Left lung (tissue), 10 donors: ENCODE measurements around the gene PDGFC. TPM values are rescaled to one million over a fixed set of nuclear protein-coding genes. Genes with fewer than 3 reads are reported as not detected.

Source experiments
- ATAC-seq: fragments of 200-7000 bp; cut with Tn5 transposase; one replicate; pipeline ENCODE4 v1.9.1; 2020; ENCODE audit warnings: moderate library complexity
- DNase-seq, 4 donors: peaks; one replicate each; pipeline ENCODE4 v3.0.0-alpha.2; 2013 to 2020
- H3K27ac ChIP-seq, 2 donors: fragments of 200-600 bp; sonication (generic) in 1 of 2; one replicate each; pipeline versions ENCODE4 v1.5.0 to v1.8.0; 2020 to 2021
- H3K27me3 ChIP-seq, 2 donors: fragments of 200-600 bp; sonication (generic) in 1 of 2; one replicate each; pipeline versions ENCODE4 v1.5.0 to v1.8.0; 2020 to 2021
- H3K36me3 ChIP-seq, 2 donors: fragments of 200-600 bp; sonication (generic) in 1 of 2; one replicate each; pipeline versions ENCODE4 v1.5.0 to v1.8.0; 2020 to 2021
- H3K4me1 ChIP-seq, 2 donors: fragments of 200-600 bp; one replicate each; pipeline ENCODE4 v1.8.0; 2021
- H3K4me3 ChIP-seq, 2 donors: fragments of 200-600 bp; sonication (generic) in 1 of 2; one replicate each; pipeline versions ENCODE4 v1.5.0 to v1.8.0; 2020 to 2021; ENCODE audit warnings: mild to moderate bottlenecking in 1 of 2
- H3K9me3 ChIP-seq, 2 donors: fragments of 200-600 bp; sonication (generic) in 1 of 2; one replicate each; pipeline versions ENCODE4 v1.5.0 to v1.8.0; 2020 to 2021
- intact Hi-C, 2 donors: fragments of 100-400 bp; cut with DNase I; formaldehyde crosslinking; loops; one replicate each; pipeline versions ENCODE4 v1.11.2 to v1.14.2; 2022
- polyA plus RNA-seq, 6 donors: library from polyadenylated mRNA; unstranded; fragments of 120-200 nt; gene quantifications; one replicate each; pipeline ENCODE4 v1.2.1, GENCODE V29; 2013; ENCODE audit not compliant: insufficient read length in 6 of 6
- total RNA-seq, 2 donors: library from RNA; stranded (reverse); fragmentation: NEBNext Ultra II Directional; extraction: Animal tissue kit (Norgen Biotek cat#: 25700); gene quantifications; one replicate each; pipeline ENCODE4 v1.2.1, GENCODE V29; 2021
- TF ChIP-seq, protein P1 (sequence below), 2 donors: fragments of 200-600 bp; sonication (generic) in 1 of 2; IDR thresholded peaks; one replicate each; pipeline versions ENCODE4 v1.5.0 to v1.8.0; 2021; ENCODE audit warnings: antibody characterized with exemption in 2 of 2
- donor health status: DM: no; HTN: yes; CAD: no.
- donor health status: DM: no; HTN: no; CAD: no.

Gene PDGFC
- total and polyA plus RNA-seq, 8 donors: 22.4 to 51.6 (median 37.4) TPM

DNA sequence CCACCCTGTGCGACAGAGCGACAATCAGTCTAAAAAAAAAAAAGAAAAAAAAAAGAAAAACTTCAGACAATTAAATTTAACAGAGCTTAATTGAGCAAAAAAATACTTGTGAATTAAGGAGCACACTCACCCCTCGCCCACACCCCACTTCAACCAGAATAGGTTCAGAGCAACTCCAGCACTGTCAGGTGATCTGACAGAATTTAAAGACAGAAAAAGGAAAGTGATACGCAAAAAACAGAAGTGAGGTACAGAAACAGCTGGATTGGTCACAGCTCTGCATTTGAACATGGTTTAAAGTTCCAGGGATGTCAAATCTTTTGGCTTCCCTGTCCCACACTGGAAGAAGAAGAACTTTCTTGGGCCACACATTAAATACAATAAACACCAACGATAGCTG lies 174.4 kb downstream of the PDGFC start:
- H3K9me3 ChIP-seq: no peaks in the 10 kb centered on the region
- no peaks in the 10 kb centered on the region for H3K36me3 ChIP-seq
- no peak overlapping the region for H3K4me3 ChIP-seq
- no peak overlapping the region for H3K27ac ChIP-seq
- intact Hi-C loops: no loop called here
- DNase-seq (no peak), ATAC-seq (no peak)
- TF ChIP-seq, protein P1, sequence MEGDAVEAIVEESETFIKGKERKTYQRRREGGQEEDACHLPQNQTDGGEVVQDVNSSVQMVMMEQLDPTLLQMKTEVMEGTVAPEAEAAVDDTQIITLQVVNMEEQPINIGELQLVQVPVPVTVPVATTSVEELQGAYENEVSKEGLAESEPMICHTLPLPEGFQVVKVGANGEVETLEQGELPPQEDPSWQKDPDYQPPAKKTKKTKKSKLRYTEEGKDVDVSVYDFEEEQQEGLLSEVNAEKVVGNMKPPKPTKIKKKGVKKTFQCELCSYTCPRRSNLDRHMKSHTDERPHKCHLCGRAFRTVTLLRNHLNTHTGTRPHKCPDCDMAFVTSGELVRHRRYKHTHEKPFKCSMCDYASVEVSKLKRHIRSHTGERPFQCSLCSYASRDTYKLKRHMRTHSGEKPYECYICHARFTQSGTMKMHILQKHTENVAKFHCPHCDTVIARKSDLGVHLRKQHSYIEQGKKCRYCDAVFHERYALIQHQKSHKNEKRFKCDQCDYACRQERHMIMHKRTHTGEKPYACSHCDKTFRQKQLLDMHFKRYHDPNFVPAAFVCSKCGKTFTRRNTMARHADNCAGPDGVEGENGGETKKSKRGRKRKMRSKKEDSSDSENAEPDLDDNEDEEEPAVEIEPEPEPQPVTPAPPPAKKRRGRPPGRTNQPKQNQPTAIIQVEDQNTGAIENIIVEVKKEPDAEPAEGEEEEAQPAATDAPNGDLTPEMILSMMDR (IDR thresholded peaks at IDR 0.05): no peak
- H3K27me3 ChIP-seq: no peaks in the 10 kb centered on the region
- peaks cover 0 to 4% of the 10 kb centered on the region in 2 donors for H3K4me1 ChIP-seq

DNA sequence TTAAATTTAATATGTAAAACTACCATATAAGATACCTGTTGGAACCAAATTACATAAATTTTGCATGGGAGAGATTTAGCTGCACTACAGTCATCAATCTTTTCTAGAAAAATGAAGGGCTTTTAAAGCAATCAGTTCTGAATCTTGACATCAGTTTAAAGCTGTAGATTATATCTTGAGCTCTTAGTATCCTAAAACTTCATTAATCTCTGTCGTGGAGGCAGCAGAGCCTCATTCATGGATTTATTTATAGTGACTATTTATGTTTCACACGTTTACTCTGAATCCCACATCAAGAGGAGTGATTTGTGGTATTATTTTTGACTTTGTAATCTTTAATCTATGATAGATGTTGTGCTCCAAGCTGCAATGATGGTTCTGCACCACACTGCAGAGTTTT lies 175.9 kb downstream of the PDGFC start:
- intact Hi-C loops: no loop called here
- ATAC-seq: no peak
- Histone ChIP-seq H3K36me3 (no peaks in the 10 kb centered on the region), H3K27me3 (no peaks in the 10 kb centered on the region), H3K27ac (no peak overlapping the region), H3K4me1 (peaks cover 0 to 4% of the 10 kb centered on the region in 2 donors), H3K4me3 (no peak overlapping the region), H3K9me3 (no peaks in the 10 kb centered on the region)
- DNase-seq: no peak
- TF ChIP-seq, protein P1 (IDR thresholded peaks at IDR 0.05): no peak

DNA sequence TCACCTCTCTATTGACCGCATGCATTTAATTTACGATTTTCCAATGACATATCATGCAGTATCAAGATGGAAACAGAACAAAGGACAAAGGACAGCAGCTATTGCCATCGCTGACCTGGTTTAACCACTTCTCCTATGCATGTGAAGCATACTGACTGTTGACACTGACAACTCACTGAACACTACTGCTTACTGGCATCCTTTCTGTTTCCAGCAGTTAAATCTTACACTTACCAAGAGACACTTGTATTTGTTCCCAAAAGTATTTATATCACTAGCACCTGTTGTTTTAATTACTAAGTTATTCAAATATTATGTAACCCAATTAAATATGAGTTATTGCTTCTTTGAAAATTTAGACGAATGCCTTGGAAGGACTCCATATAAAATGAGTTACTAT lies 176.7 kb downstream of the PDGFC start:
- H3K27ac ChIP-seq: no peak overlapping the region
- no peaks in the 10 kb centered on the region for H3K27me3 ChIP-seq
- TF ChIP-seq, protein P1 (IDR thresholded peaks at IDR 0.05): no peak
- no peak for DNase-seq
- H3K4me3 ChIP-seq: no peak overlapping the region
- peaks cover 0 to 4% of the 10 kb centered on the region in 2 donors for H3K4me1 ChIP-seq
- intact Hi-C loops: no loop called here
- ATAC-seq: no peak
- H3K36me3 ChIP-seq: no peaks in the 10 kb centered on the region
- no peaks in the 10 kb centered on the region for H3K9me3 ChIP-seq

DNA sequence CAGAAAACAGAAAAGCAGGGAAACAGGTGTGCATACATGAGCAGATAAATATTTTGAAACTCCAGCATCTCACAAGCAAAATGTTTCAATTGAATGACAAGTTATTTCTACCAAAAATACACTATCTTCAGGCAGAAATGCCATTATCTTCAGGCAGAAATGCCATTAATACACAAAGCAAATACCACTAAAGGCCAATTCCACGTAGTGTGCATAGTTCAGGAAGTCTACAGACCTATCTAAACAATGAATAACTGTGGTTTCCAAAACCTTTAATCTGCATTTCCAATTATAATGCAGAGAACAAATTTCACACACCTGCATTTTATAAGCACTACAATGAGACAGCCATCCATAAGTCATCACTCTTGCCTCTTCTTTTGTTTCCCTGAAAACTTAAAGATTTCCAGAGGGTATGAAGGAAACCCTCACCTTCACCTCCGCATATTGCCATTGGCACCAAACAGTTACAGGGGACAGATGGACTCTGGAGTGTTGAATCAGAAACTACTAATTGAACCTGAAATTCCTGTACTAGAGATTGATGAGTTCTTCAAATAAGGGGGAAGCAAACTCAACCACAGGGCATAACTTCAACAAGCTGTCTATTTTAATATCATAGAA lies 179.0 kb downstream of the PDGFC start:
- no peaks in the 10 kb centered on the region for H3K4me1 ChIP-seq
- DNase-seq (no peak), ATAC-seq (no peak)
- intact Hi-C loops: no loop called here
- H3K27me3 ChIP-seq: no peaks in the 10 kb centered on the region
- TF ChIP-seq, protein P1 (IDR thresholded peaks at IDR 0.05): no peak
- H3K4me3 ChIP-seq: no peak overlapping the region
- H3K27ac ChIP-seq: no peak overlapping the region
- H3K36me3 ChIP-seq: no peaks in the 10 kb centered on the region
- H3K9me3 ChIP-seq: no peaks in the 10 kb centered on the region

DNA sequence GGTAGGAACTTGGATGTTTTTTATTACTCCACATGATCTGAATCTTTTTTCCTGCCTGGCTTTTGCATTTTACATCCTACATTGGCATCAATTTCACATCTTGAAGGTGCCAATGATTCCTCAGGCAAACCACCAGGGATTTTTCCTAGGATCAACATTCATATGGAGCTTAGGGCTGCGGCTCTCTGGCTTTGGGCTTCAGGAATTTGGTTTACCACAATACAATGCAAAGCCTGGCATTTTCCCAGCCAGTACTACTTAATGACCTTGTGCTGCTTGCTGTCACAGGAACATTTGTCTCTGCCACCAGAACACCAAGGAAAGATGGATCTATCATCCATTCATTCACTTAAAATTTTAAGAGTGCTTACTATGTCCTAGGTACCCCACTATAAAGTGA lies 180.7 kb downstream of the PDGFC start:
- H3K27ac ChIP-seq: no peak overlapping the region
- H3K27me3 ChIP-seq: no peaks in the 10 kb centered on the region
- no peak for ATAC-seq
- intact Hi-C loops: no loop called here
- TF ChIP-seq, protein P1 (IDR thresholded peaks at IDR 0.05): no peak
- H3K4me3 ChIP-seq: no peak overlapping the region
- no peaks in the 10 kb centered on the region for H3K4me1 ChIP-seq
- no peaks in the 10 kb centered on the region for H3K9me3 ChIP-seq
- DNase-seq: no peak
- no peaks in the 10 kb centered on the region for H3K36me3 ChIP-seq
